Measurements from ENCODE around the gene MTX1. TPM values are rescaled to one million over a fixed set of nuclear protein-coding genes. Genes with fewer than 3 reads are reported as not detected.

MTX1 gene
- total and polyA plus RNA-seq, 9 of the 15 experiments (the other 6 are each of a cell fraction or from before 2014, with no cell fraction given), result 29.1 to 98.4 (median 66.9) TPM

DNA sequence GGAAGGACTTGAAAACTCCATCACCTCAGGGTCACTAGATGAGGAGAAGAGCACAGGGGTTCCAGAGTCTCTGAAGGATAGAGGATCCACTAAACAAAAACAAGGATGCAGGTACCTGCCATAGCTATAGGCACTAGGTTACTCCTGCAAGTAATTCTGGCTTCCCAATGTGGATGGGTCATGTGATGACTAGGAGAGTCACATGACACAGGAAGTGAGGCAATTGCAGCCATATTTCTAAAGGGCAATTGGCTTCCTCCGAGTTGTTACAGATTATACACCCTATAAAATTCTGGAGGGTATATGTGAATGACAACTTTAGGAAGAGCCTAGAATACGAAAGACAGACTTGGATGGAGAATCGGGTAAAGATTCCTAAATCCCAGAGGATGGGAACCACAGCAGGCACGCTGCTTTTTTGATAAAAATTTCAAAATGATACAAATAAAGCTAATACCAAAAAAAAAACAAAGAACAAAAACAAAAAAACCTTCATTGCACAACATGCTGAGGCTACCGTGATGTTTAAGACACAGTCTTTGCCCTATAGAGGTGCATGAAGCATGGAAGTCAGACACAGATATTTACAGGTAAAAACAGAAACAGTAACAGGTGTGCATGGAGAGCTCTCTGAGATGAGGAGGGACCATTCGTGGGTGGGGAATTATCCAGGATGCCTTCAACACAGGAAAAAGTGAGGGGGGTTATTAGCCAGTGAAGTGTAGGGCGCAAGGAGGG lies 10.5 kb downstream of the MTX1 start (continued):
- TF ChIP-seq GABPB1 (CRISPR knock-in tag; IDR thresholded peaks at IDR 0.05) (peak; percentile 43; the same call in 1 of the 2 replicates), MEF2D (tag; conservative IDR thresholded peaks at IDR 0.05; ENCODE audit: low read depth) (0 out of 2 replicates have a peak, but pooled peaks have one; percentile 30), ZNF766 (CRISPR knock-in tag; conservative IDR thresholded peaks at IDR 0.05) (0 out of 2 replicates have a peak, but pooled peaks have one; percentile 7), EP300 (IDR thresholded peaks at IDR 0.05; ENCODE audit: low read length) (no peak), SMARCA5 (IDR thresholded peaks at IDR 0.05) (no peak), KLF1 (tag; IDR thresholded peaks at IDR 0.05) (no peak), FOXK2 (conservative IDR thresholded peaks at IDR 0.05 in 1 of 2, IDR thresholded peaks at IDR 0.05 in 1 of 2; ENCODE audit: low read depth in 2 of 2) (peak; percentile 51 to 57; a peak in 2 of 4 replicates), CBFA2T2 (conservative IDR thresholded peaks at IDR 0.05) (peak; percentile 97), COPS2 (conservative IDR thresholded peaks at IDR 0.05) (no peak), ZC3H11A (IDR thresholded peaks at IDR 0.05; ENCODE audit: low read depth, low read length) (no peak), ZNF431 (CRISPR knock-in tag; IDR thresholded peaks at IDR 0.05) (no peak), HCFC1 (IDR thresholded peaks at IDR 0.05; ENCODE audit: low read depth, low read length) (peak; percentile 91), FOS (IDR thresholded peaks at IDR 0.05; ENCODE audit: extremely low read depth, insufficient read length) (peak; percentile 91), GABPA (tag; conservative IDR thresholded peaks at IDR 0.05; ENCODE audit: low read depth) (peak; percentile 56), SIX5 (IDR thresholded peaks at IDR 0.05; ENCODE audit: borderline replicate concordance in 1 of 2, insufficient read depth in 1 of 2, low read depth in 1 of 2, low read length in 2 of 2) (peak; percentile 72 to 85; a peak in 3 of 4 replicates), TARDBP (IDR thresholded peaks at IDR 0.05) (no peak), ZNF644 (tag; IDR thresholded peaks at IDR 0.05; ENCODE audit: low read depth) (peak; percentile 43; the same call in 1 of the 2 replicates), EP400 (IDR thresholded peaks at IDR 0.05) (0 out of 2 replicates have a peak, but pooled peaks have one; percentile 25), ZNF146 (CRISPR knock-in tag; IDR thresholded peaks at IDR 0.05; ENCODE audit: unreplicated experiment) (no peak), ELF2 (CRISPR knock-in tag; IDR thresholded peaks at IDR 0.05) (peak; percentile 84), DDX20 (tag; IDR thresholded peaks at IDR 0.05; ENCODE audit: low read depth) (no peak), ZNF77 (CRISPR knock-in tag; IDR thresholded peaks at IDR 0.05) (no peak)
- TF ChIP-seq, protein P1, sequence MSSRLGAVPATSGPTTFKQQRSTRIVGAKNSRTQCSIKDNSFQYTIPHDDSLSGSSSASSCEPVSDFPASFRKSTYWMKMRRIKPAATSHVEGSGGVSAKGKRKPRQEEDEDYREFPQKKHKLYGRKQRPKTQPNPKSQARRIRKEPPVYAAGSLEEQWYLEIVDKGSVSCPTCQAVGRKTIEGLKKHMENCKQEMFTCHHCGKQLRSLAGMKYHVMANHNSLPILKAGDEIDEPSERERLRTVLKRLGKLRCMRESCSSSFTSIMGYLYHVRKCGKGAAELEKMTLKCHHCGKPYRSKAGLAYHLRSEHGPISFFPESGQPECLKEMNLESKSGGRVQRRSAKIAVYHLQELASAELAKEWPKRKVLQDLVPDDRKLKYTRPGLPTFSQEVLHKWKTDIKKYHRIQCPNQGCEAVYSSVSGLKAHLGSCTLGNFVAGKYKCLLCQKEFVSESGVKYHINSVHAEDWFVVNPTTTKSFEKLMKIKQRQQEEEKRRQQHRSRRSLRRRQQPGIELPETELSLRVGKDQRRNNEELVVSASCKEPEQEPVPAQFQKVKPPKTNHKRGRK (tag; IDR thresholded peaks at IDR 0.05), result peak; percentile 35; the same call in 1 of the 2 replicates
- TF ChIP-seq, protein P2, sequence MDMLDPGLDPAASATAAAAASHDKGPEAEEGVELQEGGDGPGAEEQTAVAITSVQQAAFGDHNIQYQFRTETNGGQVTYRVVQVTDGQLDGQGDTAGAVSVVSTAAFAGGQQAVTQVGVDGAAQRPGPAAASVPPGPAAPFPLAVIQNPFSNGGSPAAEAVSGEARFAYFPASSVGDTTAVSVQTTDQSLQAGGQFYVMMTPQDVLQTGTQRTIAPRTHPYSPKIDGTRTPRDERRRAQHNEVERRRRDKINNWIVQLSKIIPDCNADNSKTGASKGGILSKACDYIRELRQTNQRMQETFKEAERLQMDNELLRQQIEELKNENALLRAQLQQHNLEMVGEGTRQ (CRISPR knock-in tag; IDR thresholded peaks at IDR 0.05), result peak; percentile 99
- TF ChIP-seq, protein P3, sequence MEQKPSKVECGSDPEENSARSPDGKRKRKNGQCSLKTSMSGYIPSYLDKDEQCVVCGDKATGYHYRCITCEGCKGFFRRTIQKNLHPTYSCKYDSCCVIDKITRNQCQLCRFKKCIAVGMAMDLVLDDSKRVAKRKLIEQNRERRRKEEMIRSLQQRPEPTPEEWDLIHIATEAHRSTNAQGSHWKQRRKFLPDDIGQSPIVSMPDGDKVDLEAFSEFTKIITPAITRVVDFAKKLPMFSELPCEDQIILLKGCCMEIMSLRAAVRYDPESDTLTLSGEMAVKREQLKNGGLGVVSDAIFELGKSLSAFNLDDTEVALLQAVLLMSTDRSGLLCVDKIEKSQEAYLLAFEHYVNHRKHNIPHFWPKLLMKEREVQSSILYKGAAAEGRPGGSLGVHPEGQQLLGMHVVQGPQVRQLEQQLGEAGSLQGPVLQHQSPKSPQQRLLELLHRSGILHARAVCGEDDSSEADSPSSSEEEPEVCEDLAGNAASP (IDR thresholded peaks at IDR 0.05), result no peak
- TF ChIP-seq, protein P4, sequence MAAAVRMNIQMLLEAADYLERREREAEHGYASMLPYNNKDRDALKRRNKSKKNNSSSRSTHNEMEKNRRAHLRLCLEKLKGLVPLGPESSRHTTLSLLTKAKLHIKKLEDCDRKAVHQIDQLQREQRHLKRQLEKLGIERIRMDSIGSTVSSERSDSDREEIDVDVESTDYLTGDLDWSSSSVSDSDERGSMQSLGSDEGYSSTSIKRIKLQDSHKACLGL (CRISPR knock-in tag; IDR thresholded peaks at IDR 0.05; ENCODE audit: borderline replicate concordance, poor library complexity, severe bottlenecking), result no peak

Data from K562 (cell line).